ENCODE data around the gene ZPLD1. TPM values are rescaled to one million over a fixed set of nuclear protein-coding genes. Genes with fewer than 3 reads are reported as not detected.

Gene ZPLD1
- total RNA-seq, 1 experiment from 2014 or later: not detected

DNA sequence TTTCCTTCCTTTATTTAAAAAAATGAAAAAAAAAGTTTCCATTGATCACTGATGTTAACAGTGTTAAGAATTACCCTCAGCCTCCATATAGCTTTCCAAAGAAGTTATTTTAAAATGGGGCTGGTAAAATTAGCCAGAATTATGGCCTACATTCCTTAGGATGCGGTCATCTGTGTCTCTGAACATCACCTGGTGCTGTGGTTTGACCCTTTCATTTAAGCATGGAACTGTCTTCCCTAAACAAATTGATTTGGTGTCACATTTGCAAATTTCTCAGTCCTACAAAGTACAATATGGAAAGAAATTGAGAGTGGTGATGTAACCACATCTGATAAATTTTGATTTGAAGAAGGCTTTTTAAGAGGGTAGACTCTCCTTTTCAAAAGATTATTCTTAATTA lies 40.3 kb upstream of the ZPLD1 start:
- Histone ChIP-seq H3K9ac (ENCODE audit: extremely low read depth, insufficient read length, low read length) (no peak overlapping the region), H2AFZ (ENCODE audit: low read length) (no peak overlapping the region), H2BK15ac (ENCODE audit: low read depth, low read length) (no peak overlapping the region), H3K27ac (ENCODE audit: insufficient read length, low read depth, low read length) (no peak overlapping the region), H2BK20ac (ENCODE audit: low read depth, low read length, poor library complexity, severe bottlenecking) (no peak overlapping the region), H3K23me2 (ENCODE audit: insufficient read length, low read depth, low read length, poor library complexity, severe bottlenecking) (no peaks in the 10 kb centered on the region), H3K18ac (ENCODE audit: insufficient read length, low read depth, low read length) (no peak overlapping the region), H3K4ac (ENCODE audit: low read depth, low read length) (no peak overlapping the region), H4K20me1 (ENCODE audit: control insufficient read depth, insufficient read depth, insufficient read length) (no peaks in the 10 kb centered on the region), H3K27me3 (ENCODE audit: insufficient read depth, low read length) (no peaks in the 10 kb centered on the region), H3K14ac (ENCODE audit: insufficient read depth, low read length) (no peak overlapping the region), H2AK5ac (ENCODE audit: insufficient read length, low read length) (no peak overlapping the region), H3K4me1 (ENCODE audit: insufficient read depth, low read length) (no peaks in the 10 kb centered on the region), H3K23ac (ENCODE audit: insufficient read length, low read depth, low read length) (no peak overlapping the region), H4K91ac (ENCODE audit: insufficient read length, low read depth, low read length) (no peak overlapping the region), H3K9me3 (ENCODE audit: control insufficient read depth, low read depth, low read length) (no peaks in the 10 kb centered on the region), H3K79me2 (ENCODE audit: insufficient read depth, low read length) (no peaks in the 10 kb centered on the region), H3T11ph (ENCODE audit: low read length) (no peak overlapping the region), H3K79me1 (ENCODE audit: insufficient read depth, low read depth, low read length, poor library complexity, severe bottlenecking) (no peaks in the 10 kb centered on the region), H3K56ac (ENCODE audit: insufficient read length, low read depth, low read length) (no peak overlapping the region), H2BK120ac (ENCODE audit: low read depth, low read length, poor library complexity, severe bottlenecking) (no peak overlapping the region), H2BK5ac (ENCODE audit: insufficient read length, low read length) (no peak overlapping the region), H3K4me2 (ENCODE audit: insufficient read depth, insufficient read length, low read length) (no peak overlapping the region), H2BK12ac (ENCODE audit: insufficient read length, low read depth, low read length) (no peak overlapping the region), H4K5ac (ENCODE audit: insufficient read length, low read depth, low read length) (no peak overlapping the region), H4K8ac (replicated peaks; ENCODE audit: insufficient read length, low read depth, low read length) (no peak overlapping the region)
- no peak overlapping the region for H3K4me3 Mint-ChIP-seq
- peaks cover 2 to 3% of the 10 kb centered on the region in 2 experiments; a peak in 2 of 5 replicates for H3K9me3 Mint-ChIP-seq
- WGBS (ENCODE audit: extremely low coverage, insufficient read length, low lambda C conversion rate): no CpG with 5 or more reads among the region's 1 CpG
- H3K36me3 Mint-ChIP-seq (ENCODE audit: insufficient read depth in 1 of 3, low read depth in 3 of 3): no peaks in the 10 kb centered on the region
- no peak for DNase-seq
- H3K4me1 Mint-ChIP-seq: 0 out of 4 replicates have a peak, but pooled peaks cover 0 to 2% of the 10 kb centered on the region in 2 experiments
- TF ChIP-seq, protein P1, sequence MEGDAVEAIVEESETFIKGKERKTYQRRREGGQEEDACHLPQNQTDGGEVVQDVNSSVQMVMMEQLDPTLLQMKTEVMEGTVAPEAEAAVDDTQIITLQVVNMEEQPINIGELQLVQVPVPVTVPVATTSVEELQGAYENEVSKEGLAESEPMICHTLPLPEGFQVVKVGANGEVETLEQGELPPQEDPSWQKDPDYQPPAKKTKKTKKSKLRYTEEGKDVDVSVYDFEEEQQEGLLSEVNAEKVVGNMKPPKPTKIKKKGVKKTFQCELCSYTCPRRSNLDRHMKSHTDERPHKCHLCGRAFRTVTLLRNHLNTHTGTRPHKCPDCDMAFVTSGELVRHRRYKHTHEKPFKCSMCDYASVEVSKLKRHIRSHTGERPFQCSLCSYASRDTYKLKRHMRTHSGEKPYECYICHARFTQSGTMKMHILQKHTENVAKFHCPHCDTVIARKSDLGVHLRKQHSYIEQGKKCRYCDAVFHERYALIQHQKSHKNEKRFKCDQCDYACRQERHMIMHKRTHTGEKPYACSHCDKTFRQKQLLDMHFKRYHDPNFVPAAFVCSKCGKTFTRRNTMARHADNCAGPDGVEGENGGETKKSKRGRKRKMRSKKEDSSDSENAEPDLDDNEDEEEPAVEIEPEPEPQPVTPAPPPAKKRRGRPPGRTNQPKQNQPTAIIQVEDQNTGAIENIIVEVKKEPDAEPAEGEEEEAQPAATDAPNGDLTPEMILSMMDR (conservative IDR thresholded peaks at IDR 0.05): no peak
- H3K27ac Mint-ChIP-seq: no peak overlapping the region
- no peaks in the 10 kb centered on the region for H3K27me3 Mint-ChIP-seq (ENCODE audit: low read depth)

Data from H9 (cell line).